ENCODE results near the gene GRXCR2.

The GRXCR2 gene

GRCh38 chr5:145855763-145856267 lies 17.0 kb downstream of the GRXCR2 start:
- Histone ChIP-seq H3K9me3 (ENCODE audit: control insufficient read depth, insufficient read depth, low read depth, low read length) (no peaks in the 10 kb centered on the region), H3K27me3 (ENCODE audit: control insufficient read depth, insufficient read depth, low read length) (no peaks in the 10 kb centered on the region), H3K4me3 (ENCODE audit: low read depth, low read length) (peak overlapping the region; percentile 56), H3K9ac (ENCODE audit: low read length) (peak overlapping the region; percentile 64), H3K27ac (ENCODE audit: low read depth, low read length) (peak overlapping the region; percentile 24; the same call in 1 of the 2 replicates), H3K36me3 (ENCODE audit: control insufficient read depth, insufficient read depth, low read length) (no peaks in the 10 kb centered on the region), H3K4me1 (ENCODE audit: control insufficient read depth, insufficient read depth, low read length) (peaks cover 22% of the 10 kb centered on the region)

- Histone ChIP-seq H3K4me3 (ENCODE audit: low read depth, low read length) (no peak overlapping the region; the same call in 1 of the 2 replicates), H3K4me1 (ENCODE audit: control insufficient read depth, insufficient read depth, low read length) (peaks cover 22% of the 10 kb centered on the region), H3K36me3 (ENCODE audit: control insufficient read depth, insufficient read depth, low read length) (no peaks in the 10 kb centered on the region), H3K9ac (ENCODE audit: low read length) (peak overlapping the region; percentile 30), H3K27ac (ENCODE audit: low read depth, low read length) (no peak overlapping the region; the same call in 1 of the 2 replicates), H3K9me3 (ENCODE audit: control insufficient read depth, insufficient read depth, low read depth, low read length) (no peaks in the 10 kb centered on the region), H3K27me3 (ENCODE audit: control insufficient read depth, insufficient read depth, low read length) (no peaks in the 10 kb centered on the region)
These were observed 18.1 kb downstream of the GRXCR2 start for GRCh38 chr5:145854651-145855258.

DNA sequence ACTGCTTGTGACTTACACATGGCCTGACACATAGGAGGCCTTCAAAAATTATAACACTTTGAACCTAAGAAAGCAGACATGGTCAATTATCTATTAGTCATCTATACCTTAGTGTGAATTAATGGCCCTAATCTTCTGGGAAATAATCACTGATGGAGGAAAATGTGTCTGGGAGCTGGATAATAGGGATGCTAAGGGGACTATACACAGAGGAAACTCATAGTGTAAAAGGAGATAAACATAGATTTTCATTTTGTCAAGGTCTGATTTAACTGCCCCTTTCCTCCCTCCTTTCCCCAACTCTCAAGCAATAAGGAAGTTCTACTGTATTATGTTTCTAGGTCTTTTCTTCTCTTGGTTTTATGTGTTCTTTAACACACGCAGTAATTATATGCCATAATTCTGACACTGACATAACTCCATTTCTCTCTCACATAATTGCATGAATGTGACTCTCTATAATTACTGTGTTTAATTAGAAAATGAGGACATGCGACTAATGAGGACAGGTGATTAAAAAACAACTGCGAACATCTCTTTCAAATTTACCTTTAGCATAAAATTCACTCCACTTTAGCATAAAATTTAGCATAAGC lies 18.9 kb downstream of the GRXCR2 start:
- Histone ChIP-seq H3K36me3 (ENCODE audit: control insufficient read depth, insufficient read depth, low read length) (no peaks in the 10 kb centered on the region), H3K9ac (ENCODE audit: low read length) (no peak overlapping the region), H3K4me1 (ENCODE audit: control insufficient read depth, insufficient read depth, low read length) (peaks cover 22% of the 10 kb centered on the region), H3K9me3 (ENCODE audit: control insufficient read depth, insufficient read depth, low read depth, low read length) (no peaks in the 10 kb centered on the region), H3K27me3 (ENCODE audit: control insufficient read depth, insufficient read depth, low read length) (no peaks in the 10 kb centered on the region), H3K4me3 (ENCODE audit: low read depth, low read length) (no peak overlapping the region), H3K27ac (ENCODE audit: low read depth, low read length) (no peak overlapping the region)

DNA sequence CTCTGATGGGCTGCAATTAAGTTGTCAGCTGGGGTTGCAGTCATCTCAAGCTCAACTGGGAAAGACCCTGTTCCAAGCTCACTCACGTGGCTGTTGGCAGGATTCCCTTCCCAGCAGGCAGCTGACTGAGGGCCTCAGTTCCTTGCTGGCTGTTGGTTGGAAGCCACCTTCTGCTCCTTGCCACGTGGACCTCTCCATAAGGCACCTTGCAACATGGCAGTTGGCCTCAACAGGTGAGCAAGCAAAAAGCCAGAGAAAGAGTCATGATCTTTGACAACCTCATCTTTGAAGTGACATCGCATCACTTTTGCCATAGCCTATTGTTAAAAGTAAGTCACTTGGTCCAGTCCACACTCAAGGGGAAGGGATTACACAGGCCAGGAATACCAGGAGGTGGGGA lies 19.8 kb downstream of the GRXCR2 start:
- no peak overlapping the region for H3K4me3 ChIP-seq (ENCODE audit: low read depth, low read length)
- H3K9ac ChIP-seq (ENCODE audit: low read length): no peak overlapping the region
- H3K36me3 ChIP-seq (ENCODE audit: control insufficient read depth, insufficient read depth, low read length): no peaks in the 10 kb centered on the region
- H3K9me3 ChIP-seq (ENCODE audit: control insufficient read depth, insufficient read depth, low read depth, low read length): no peaks in the 10 kb centered on the region
- H3K27ac ChIP-seq (ENCODE audit: low read depth, low read length): no peak overlapping the region
- H3K4me1 ChIP-seq (ENCODE audit: control insufficient read depth, insufficient read depth, low read length): peaks cover 22% of the 10 kb centered on the region
- no peaks in the 10 kb centered on the region for H3K27me3 ChIP-seq (ENCODE audit: control insufficient read depth, insufficient read depth, low read length)

GRCh38 chr5:145848854-145849253 lies 24.0 kb downstream of the GRXCR2 start:
- H3K4me3 ChIP-seq (ENCODE audit: low read depth, low read length): no peak overlapping the region
- no peak overlapping the region for H3K27ac ChIP-seq (ENCODE audit: low read depth, low read length)
- H3K36me3 ChIP-seq (ENCODE audit: control insufficient read depth, insufficient read depth, low read length): no peaks in the 10 kb centered on the region

GRCh38 chr5:145847499-145848497 lies 25.0 kb downstream of the GRXCR2 start:
- Histone ChIP-seq H3K4me1 (ENCODE audit: control insufficient read depth, insufficient read depth, low read length) (no peaks in the 10 kb centered on the region), H3K27ac (ENCODE audit: low read depth, low read length) (no peak overlapping the region), H3K9me3 (ENCODE audit: control insufficient read depth, insufficient read depth, low read depth, low read length) (no peaks in the 10 kb centered on the region), H3K27me3 (ENCODE audit: control insufficient read depth, insufficient read depth, low read length) (no peaks in the 10 kb centered on the region), H3K4me3 (ENCODE audit: low read depth, low read length) (no peak overlapping the region), H3K36me3 (ENCODE audit: control insufficient read depth, insufficient read depth, low read length) (no peaks in the 10 kb centered on the region), H3K9ac (ENCODE audit: low read length) (no peak overlapping the region)

More at GRCh38 chr5:145848854-145849253, 24.0 kb downstream of the GRXCR2 start:
- Histone ChIP-seq H3K27me3 (ENCODE audit: control insufficient read depth, insufficient read depth, low read length) (no peaks in the 10 kb centered on the region), H3K9me3 (ENCODE audit: control insufficient read depth, insufficient read depth, low read depth, low read length) (no peaks in the 10 kb centered on the region), H3K4me1 (ENCODE audit: control insufficient read depth, insufficient read depth, low read length) (no peaks in the 10 kb centered on the region; the same call in 1 of the 2 replicates), H3K9ac (ENCODE audit: low read length) (no peak overlapping the region)

DNA sequence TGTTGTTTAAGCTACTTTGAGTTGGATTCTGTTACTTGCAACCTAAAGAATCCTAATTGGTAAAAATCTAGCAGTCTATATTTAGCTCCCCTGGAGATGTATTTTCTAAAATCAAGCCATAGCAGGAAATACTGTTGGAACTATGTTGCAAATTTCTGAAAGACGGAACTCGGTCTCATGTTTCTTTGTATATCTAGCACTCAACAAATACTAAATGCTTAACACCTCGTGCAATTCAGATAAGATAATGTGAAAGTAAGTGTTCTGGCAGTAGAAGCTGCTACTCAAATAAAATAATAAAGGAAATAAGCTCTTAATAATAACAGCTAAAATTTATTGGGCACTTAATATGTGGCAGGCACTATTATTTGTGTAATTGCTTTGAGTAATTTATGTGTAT lies 26.7 kb downstream of the GRXCR2 start:
- Histone ChIP-seq H3K27me3 (ENCODE audit: control insufficient read depth, insufficient read depth, low read length) (no peaks in the 10 kb centered on the region), H3K9ac (ENCODE audit: low read length) (no peak overlapping the region), H3K9me3 (ENCODE audit: control insufficient read depth, insufficient read depth, low read depth, low read length) (no peaks in the 10 kb centered on the region), H3K27ac (ENCODE audit: low read depth, low read length) (no peak overlapping the region), H3K36me3 (ENCODE audit: control insufficient read depth, insufficient read depth, low read length) (no peaks in the 10 kb centered on the region), H3K4me3 (ENCODE audit: low read depth, low read length) (no peak overlapping the region), H3K4me1 (ENCODE audit: control insufficient read depth, insufficient read depth, low read length) (no peaks in the 10 kb centered on the region)

DNA sequence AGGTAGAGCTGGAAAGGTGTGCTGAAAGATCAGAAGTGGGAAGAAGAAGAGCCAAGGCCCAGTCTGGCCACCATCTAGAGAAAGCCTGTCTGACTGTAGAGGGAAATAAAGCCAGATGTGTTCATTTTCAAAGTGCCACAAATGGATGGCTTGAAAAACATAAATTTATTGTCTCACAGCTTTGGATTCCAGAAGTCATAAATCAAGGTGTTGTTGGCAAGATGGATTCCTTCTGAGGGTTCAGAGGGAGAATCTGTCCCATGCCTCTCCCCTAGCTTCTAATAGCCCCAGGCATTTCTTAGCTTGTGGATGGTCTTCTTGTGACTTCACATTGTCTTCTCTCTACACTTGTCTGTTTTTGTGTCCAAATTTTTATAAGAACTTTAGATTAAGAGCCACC lies 31.5 kb downstream of the GRXCR2 start:
- Histone ChIP-seq H3K9me3 (ENCODE audit: control insufficient read depth, insufficient read depth, low read depth, low read length) (no peaks in the 10 kb centered on the region), H3K4me3 (ENCODE audit: low read depth, low read length) (no peak overlapping the region), H3K4me1 (ENCODE audit: control insufficient read depth, insufficient read depth, low read length) (no peaks in the 10 kb centered on the region), H3K36me3 (ENCODE audit: control insufficient read depth, insufficient read depth, low read length) (no peaks in the 10 kb centered on the region), H3K27ac (ENCODE audit: low read depth, low read length) (no peak overlapping the region), H3K9ac (ENCODE audit: low read length) (no peak overlapping the region), H3K27me3 (ENCODE audit: control insufficient read depth, insufficient read depth, low read length) (no peaks in the 10 kb centered on the region; the same call in 1 of the 2 replicates)

- Histone ChIP-seq H3K27me3 (ENCODE audit: control insufficient read depth, insufficient read depth, low read length) (peaks cover 6% of the 10 kb centered on the region; the same call in 1 of the 2 replicates), H3K9ac (ENCODE audit: low read length) (no peak overlapping the region), H3K36me3 (ENCODE audit: control insufficient read depth, insufficient read depth, low read length) (no peaks in the 10 kb centered on the region), H3K9me3 (ENCODE audit: control insufficient read depth, insufficient read depth, low read depth, low read length) (no peaks in the 10 kb centered on the region), H3K27ac (ENCODE audit: low read depth, low read length) (no peak overlapping the region), H3K4me3 (ENCODE audit: low read depth, low read length) (no peak overlapping the region), H3K4me1 (ENCODE audit: control insufficient read depth, insufficient read depth, low read length) (peaks cover 5% of the 10 kb centered on the region; the same call in 1 of the 2 replicates)
These were observed 32.2 kb downstream of the GRXCR2 start for GRCh38 chr5:145840458-145841132.

DNA sequence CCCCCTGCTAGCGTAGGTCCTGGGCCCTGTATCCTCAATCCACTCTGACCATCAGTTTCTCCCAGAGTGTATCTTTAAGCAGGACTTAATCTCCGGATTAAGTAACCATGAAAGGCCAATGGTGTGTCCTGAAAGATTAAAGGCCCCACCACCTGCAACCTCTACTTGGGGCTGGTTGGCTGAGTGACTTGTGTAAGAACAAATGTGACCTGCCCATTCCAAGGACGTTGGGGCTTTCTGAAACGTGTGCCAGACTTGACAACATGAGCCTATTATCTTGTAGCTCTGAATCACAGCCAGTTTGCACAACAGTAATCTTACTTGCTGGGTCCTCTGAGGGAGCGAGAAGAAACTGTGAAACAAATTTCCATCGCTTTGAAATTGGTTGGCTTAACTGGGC lies 34.5 kb downstream of the GRXCR2 start:
- no peaks in the 10 kb centered on the region for H3K36me3 ChIP-seq (ENCODE audit: control insufficient read depth, insufficient read depth, low read length)
- no peaks in the 10 kb centered on the region for H3K9me3 ChIP-seq (ENCODE audit: control insufficient read depth, insufficient read depth, low read depth, low read length)
- H3K4me3 ChIP-seq (ENCODE audit: low read depth, low read length): no peak overlapping the region
- no peak overlapping the region for H3K9ac ChIP-seq (ENCODE audit: low read length)
- peaks cover 6% of the 10 kb centered on the region; the same call in 1 of the 2 replicates for H3K4me1 ChIP-seq (ENCODE audit: control insufficient read depth, insufficient read depth, low read length)
- peaks cover 22% of the 10 kb centered on the region for H3K27me3 ChIP-seq (ENCODE audit: control insufficient read depth, insufficient read depth, low read length)
- no peak overlapping the region for H3K27ac ChIP-seq (ENCODE audit: low read depth, low read length)
